GM06990 (cell line): ENCODE results near the gene EPC2.
"Not testable (repeated sequence)": the region's sequence is repeated elsewhere in the genome, so short reads cannot be mapped to it uniquely, and the experiment has no call there.

Experiments
- DNase-seq: peaks from one replicate; pipeline ENCODE4 v3.0.0-alpha.2; 2011; ENCODE audit not compliant: insufficient read length; ENCODE audit errors: extremely low read depth
- H3K27me3 ChIP-seq: replicated peaks from 2 replicates; pipeline ENCODE4 v1.6.0; 2011; ENCODE audit warnings: low read length; ENCODE audit not compliant: control insufficient read depth, insufficient read depth
- H3K36me3 ChIP-seq: 2 replicates; pipeline ENCODE4 v1.5.1; 2011; ENCODE audit warnings: low read length; ENCODE audit not compliant: control insufficient read depth, insufficient read depth
- H3K4me3 ChIP-seq: replicated peaks from 2 replicates; pipeline ENCODE4 v1.5.1; 2011; ENCODE audit warnings: low read depth, mild to moderate bottlenecking, control low read depth, low read length
- CTCF ChIP-seq: IDR thresholded peaks from 2 replicates; pipeline ENCODE4 v1.5.1; 2011; ENCODE audit warnings: low read length, control low read depth, mild to moderate bottlenecking, inconsistent platforms; ENCODE audit not compliant: insufficient read depth, poor library complexity, severe bottlenecking

Gene EPC2

GRCh38 chr2:148756292-148756975, 111.9 kb downstream of the EPC2 start:
- DNase-seq, result no peak
- no peaks in the 10 kb centered on the region for H3K36me3 ChIP-seq
- no peaks in the 10 kb centered on the region for H3K27me3 ChIP-seq
- TF ChIP-seq CTCF, result no peak
- no peak overlapping the region for H3K4me3 ChIP-seq

- DNase-seq, result no peak
Measured at GRCh38 chr2:148764815-148765214, 120.3 kb downstream of the EPC2 start.

GRCh38 chr2:148770047-148770446, 125.5 kb downstream of the EPC2 start:
- Histone ChIP-seq H3K36me3 (peaks cover 2% of the 10 kb centered on the region), H3K27me3 (no peaks in the 10 kb centered on the region), H3K4me3 (no peak overlapping the region)
- DNase-seq, result no peak
- TF ChIP-seq CTCF, result no peak

More at GRCh38 chr2:148764815-148765214, 120.3 kb downstream of the EPC2 start:
- H3K36me3 ChIP-seq, result no peaks in the 10 kb centered on the region
- no peaks in the 10 kb centered on the region for H3K27me3 ChIP-seq
- TF ChIP-seq CTCF, result no peak
- no peak overlapping the region for H3K4me3 ChIP-seq

GRCh38 chr2:148781544-148781943, 137.0 kb downstream of the EPC2 start:
- Histone ChIP-seq H3K36me3 (peaks cover 7% of the 10 kb centered on the region), H3K27me3 (no peaks in the 10 kb centered on the region), H3K4me3 (no peak overlapping the region)
- no peak for TF ChIP-seq CTCF
- DNase-seq, result no peak

- Histone ChIP-seq H3K36me3 (peaks cover 4% of the 10 kb centered on the region), H3K4me3 (no peak overlapping the region), H3K27me3 (no peaks in the 10 kb centered on the region)
- DNase-seq, result no peak
- no peak for TF ChIP-seq CTCF
Measured at GRCh38 chr2:148789059-148789458, 144.5 kb downstream of the EPC2 start.

- H3K4me3 ChIP-seq, H3K27me3 ChIP-seq, H3K36me3 ChIP-seq, DNase-seq: not testable (repeated sequence)
Measured at GRCh38 chr2:148790172-148790571, 145.6 kb downstream of the EPC2 start.
